ENCODE measurements around the gene EML6. TPM values are rescaled to one million over a fixed set of nuclear protein-coding genes. Genes with fewer than 3 reads are reported as not detected.

The EML6 gene
- total RNA-seq, 1 experiment from 2014 or later: 1.5 TPM

DNA sequence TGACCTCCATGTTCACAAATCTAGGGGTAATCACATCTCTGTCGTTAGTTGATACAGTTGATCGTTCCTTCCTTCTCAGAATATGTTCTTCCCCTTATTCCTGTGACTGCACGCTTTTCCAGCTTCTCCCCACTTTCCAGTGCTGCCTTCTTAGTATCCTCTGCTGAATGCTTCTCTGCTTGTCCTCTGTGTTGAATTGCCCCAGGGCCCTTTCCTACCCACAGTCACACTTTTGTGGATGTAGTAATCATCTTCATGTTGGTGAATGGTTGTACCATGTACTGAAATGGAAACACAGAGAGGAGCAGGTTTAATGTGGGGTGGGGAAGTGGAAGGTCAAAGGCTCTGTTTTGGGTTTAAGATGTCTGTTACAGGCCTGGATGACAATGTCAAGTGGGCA is 47.2 kb downstream of the EML6 start:
- no peak overlapping the region for H3K18ac ChIP-seq (ENCODE audit: insufficient read length, low read depth, low read length)
- no CpG with 5 or more reads among the region's 3 CpGs for WGBS (ENCODE audit: extremely low coverage, insufficient read length, low lambda C conversion rate)
- H3K4me1 ChIP-seq (ENCODE audit: insufficient read depth, low read length): no peaks in the 10 kb centered on the region
- H3T11ph ChIP-seq (ENCODE audit: low read length): no peak overlapping the region
- Mint-ChIP-seq H3K27me3 (ENCODE audit: low read depth) (no peaks in the 10 kb centered on the region), H3K4me3 (no peak overlapping the region; a peak in 1 of 5 replicates), H3K27ac (no peak overlapping the region), H3K9me3 (peaks cover 0 to 7% of the 10 kb centered on the region in 2 experiments; a peak in 3 of 5 replicates), H3K36me3 (ENCODE audit: insufficient read depth in 1 of 3, low read depth in 3 of 3) (peaks cover 0 to 5% (median 0%) of the 10 kb centered on the region in 3 experiments; a peak in 1 of 7 replicates), H3K4me1 (no peaks in the 10 kb centered on the region)
- no peaks in the 10 kb centered on the region for H3K79me1 ChIP-seq (ENCODE audit: insufficient read depth, low read depth, low read length, poor library complexity, severe bottlenecking)
- no peak overlapping the region for H2BK120ac ChIP-seq (ENCODE audit: low read depth, low read length, poor library complexity, severe bottlenecking)
- TF ChIP-seq, protein P1, sequence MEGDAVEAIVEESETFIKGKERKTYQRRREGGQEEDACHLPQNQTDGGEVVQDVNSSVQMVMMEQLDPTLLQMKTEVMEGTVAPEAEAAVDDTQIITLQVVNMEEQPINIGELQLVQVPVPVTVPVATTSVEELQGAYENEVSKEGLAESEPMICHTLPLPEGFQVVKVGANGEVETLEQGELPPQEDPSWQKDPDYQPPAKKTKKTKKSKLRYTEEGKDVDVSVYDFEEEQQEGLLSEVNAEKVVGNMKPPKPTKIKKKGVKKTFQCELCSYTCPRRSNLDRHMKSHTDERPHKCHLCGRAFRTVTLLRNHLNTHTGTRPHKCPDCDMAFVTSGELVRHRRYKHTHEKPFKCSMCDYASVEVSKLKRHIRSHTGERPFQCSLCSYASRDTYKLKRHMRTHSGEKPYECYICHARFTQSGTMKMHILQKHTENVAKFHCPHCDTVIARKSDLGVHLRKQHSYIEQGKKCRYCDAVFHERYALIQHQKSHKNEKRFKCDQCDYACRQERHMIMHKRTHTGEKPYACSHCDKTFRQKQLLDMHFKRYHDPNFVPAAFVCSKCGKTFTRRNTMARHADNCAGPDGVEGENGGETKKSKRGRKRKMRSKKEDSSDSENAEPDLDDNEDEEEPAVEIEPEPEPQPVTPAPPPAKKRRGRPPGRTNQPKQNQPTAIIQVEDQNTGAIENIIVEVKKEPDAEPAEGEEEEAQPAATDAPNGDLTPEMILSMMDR (conservative IDR thresholded peaks at IDR 0.05): no peak
- no peak overlapping the region for H3K14ac ChIP-seq (ENCODE audit: insufficient read depth, low read length)
- H2BK12ac ChIP-seq (ENCODE audit: insufficient read length, low read depth, low read length): no peak overlapping the region
- no peaks in the 10 kb centered on the region for H4K20me1 ChIP-seq (ENCODE audit: control insufficient read depth, insufficient read depth, insufficient read length)
- H3K4ac ChIP-seq (ENCODE audit: low read depth, low read length): no peak overlapping the region
- no peaks in the 10 kb centered on the region for H3K9me3 ChIP-seq (ENCODE audit: control insufficient read depth, low read depth, low read length)
- H3K4me2 ChIP-seq (ENCODE audit: insufficient read depth, insufficient read length, low read length): no peak overlapping the region
- no peak for DNase-seq
- H3K27ac ChIP-seq (ENCODE audit: insufficient read length, low read depth, low read length): no peak overlapping the region
- H3K23ac ChIP-seq (ENCODE audit: insufficient read length, low read depth, low read length): no peak overlapping the region
- H3K9ac ChIP-seq (ENCODE audit: extremely low read depth, insufficient read length, low read length): no peak overlapping the region
- no peak overlapping the region for H2BK20ac ChIP-seq (ENCODE audit: low read depth, low read length, poor library complexity, severe bottlenecking)
- H3K23me2 ChIP-seq (ENCODE audit: insufficient read length, low read depth, low read length, poor library complexity, severe bottlenecking): no peaks in the 10 kb centered on the region
- no peak overlapping the region for H2AK5ac ChIP-seq (ENCODE audit: insufficient read length, low read length)
- H2BK5ac ChIP-seq (ENCODE audit: insufficient read length, low read length): no peak overlapping the region
- H4K91ac ChIP-seq (ENCODE audit: insufficient read length, low read depth, low read length): no peak overlapping the region
- H2AFZ ChIP-seq (ENCODE audit: low read length): no peak overlapping the region
- H3K56ac ChIP-seq (ENCODE audit: insufficient read length, low read depth, low read length): no peak overlapping the region
- no peak overlapping the region for H4K8ac ChIP-seq (replicated peaks; ENCODE audit: insufficient read length, low read depth, low read length)
- no peaks in the 10 kb centered on the region for H3K79me2 ChIP-seq (ENCODE audit: insufficient read depth, low read length)
- H2BK15ac ChIP-seq (ENCODE audit: low read depth, low read length): no peak overlapping the region
- H4K5ac ChIP-seq (ENCODE audit: insufficient read length, low read depth, low read length): no peak overlapping the region
- no peaks in the 10 kb centered on the region for H3K27me3 ChIP-seq (ENCODE audit: insufficient read depth, low read length)
